ENCODE data around the gene CAPN9.
"Not testable (repeated sequence)": the region's sequence is repeated elsewhere in the genome, so short reads cannot be mapped to it uniquely, and the experiment has no call there.

CAPN9 gene

DNA sequence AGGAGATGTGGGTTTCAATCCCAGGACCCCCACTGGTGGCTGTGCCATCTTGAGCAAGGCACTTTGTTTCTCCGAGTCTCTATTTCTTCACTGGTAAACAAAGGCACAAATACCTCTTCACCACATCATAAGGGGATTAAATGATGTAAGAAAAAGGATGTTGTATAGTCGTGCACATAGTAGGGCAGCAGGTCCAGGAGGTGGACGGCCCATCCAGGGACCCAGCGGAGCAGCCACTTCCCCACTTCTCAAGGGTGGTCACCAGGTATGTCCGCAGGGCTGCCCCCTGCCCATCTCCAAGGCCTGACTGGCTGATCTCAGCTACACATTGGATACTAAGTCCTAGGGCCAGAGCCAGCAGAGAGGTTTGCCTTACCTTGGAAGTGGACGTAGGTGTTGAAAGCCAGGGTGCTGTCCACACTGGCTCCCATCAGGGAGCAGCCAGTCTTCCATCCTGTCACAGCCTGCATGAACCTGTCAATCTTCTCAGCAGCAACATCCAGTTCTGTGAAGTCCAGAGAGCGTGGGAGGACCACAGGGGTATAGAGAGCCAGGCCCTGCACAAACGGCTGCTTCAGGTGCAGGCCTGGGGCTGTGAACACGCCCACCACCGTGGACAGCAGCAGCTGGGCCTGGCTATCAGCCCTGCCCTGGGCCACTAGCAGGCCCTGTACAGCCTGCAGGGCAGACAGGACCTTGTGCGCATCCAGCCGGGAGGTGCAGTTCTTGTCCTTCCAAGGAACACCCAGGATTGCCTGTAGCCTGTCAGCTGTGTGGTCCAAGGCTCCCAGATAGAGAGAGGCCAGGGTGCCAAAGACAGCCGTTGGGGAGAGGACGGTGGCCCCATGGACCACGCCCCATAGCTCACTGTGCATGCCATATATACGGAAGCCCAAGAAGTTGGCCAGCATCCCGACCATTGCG lies 37.3 kb upstream of the CAPN9 start:
- DNase-seq (ENCODE audit: low spot score) = no peak

DNA sequence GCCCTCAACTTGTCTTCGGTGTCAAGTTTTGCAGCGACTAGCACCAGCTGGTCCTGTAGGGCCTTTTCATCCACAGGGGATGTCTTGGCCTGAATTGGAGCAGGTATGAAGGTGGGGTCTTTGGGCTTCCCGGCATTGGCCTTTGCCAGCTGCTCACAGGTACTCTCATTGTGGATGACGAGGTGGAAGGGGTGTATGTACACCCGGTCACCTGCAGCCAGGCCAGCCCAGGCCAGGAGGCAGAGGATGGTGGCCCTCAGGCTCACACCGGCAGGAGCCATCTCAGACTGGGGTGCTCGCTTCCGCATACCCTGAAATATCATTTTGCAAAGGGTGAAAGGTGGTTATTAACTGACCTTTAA lies 36.7 kb upstream of the CAPN9 start:
- DNase-seq (ENCODE audit: low spot score) = no peak

DNA sequence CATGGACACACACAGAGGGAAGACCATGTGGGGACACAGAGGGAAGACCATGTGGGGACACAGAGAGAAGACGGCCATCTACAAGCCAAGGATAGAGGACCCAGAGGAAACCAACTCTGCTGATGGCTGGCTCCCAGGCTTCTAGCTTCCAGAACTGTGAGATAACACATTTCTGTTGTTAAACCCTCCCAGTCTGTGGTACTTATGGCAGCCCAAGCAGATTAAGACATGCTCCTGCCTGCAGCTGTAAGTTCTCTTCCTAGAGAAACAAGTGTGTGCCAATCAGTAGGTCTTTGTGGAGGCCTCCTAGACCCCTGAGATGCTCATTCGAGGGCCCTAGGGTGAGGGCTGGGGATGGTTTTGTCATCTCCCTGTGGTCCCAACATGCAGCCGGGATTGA lies 35.9 kb upstream of the CAPN9 start:
- DNase-seq (ENCODE audit: low spot score) = no peak

DNA sequence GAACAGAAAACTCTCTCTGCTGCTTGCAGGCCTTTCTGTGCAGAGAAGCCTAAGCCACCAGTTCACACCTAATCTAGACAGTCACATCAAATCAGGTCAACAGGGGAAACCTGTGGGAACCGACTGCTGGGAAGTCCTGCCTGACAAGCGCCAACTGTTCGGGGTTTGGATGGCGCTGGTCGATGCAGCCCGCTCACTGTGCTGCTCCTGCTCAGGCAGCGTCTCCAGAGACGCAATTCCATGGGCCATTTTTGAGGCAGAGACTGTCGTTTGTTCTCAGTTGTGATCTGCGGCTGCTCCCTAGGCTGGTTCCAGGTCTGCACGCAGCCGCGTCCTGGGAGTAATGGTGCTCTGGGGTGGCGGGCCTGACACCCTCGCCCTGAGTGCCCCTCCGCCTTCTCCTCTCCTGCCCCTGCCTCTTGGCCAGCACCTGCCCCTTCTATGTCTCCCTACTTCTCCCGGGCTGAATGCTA lies 34.7 kb upstream of the CAPN9 start:
- no peak for DNase-seq (ENCODE audit: low spot score)

DNA sequence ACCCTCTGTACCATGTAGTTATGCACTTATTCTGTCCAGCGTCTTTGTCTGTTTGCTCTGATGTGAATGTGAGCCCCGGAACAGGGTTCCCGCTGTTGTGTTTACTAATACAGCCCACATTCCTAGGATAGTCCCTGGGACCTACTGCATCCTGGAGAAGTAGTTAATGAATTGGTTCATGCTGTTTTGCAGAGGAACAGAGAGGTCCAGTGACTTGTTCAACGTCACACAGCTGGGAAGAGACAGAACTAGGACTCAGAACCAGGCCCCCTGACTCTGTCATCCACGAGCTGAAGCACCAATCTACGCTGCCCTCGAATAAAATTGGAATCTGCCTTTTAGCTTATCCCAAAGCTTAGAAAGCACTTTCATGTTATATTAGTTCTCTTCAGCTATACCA lies 34.0 kb upstream of the CAPN9 start:
- no peak for DNase-seq (ENCODE audit: low spot score)

DNA sequence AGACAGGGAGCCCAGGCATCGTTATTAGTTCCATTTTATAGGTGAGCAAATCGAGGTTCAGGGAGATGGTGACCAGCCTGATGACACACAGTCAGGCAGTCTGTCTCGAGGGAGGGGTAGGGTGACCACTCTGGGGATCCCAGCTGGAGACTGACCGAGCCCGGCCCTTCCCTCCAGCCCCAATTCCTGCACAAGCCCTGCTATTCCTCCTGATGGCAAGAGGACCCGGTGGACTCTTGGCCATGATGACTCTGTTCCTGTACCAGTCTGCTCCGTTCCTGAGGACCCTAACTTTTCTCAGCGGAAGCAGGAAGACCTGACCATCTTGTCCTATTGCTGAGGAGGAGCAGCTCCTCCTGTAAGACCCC lies 33.7 kb upstream of the CAPN9 start:
- no peak for DNase-seq (ENCODE audit: low spot score)

DNA sequence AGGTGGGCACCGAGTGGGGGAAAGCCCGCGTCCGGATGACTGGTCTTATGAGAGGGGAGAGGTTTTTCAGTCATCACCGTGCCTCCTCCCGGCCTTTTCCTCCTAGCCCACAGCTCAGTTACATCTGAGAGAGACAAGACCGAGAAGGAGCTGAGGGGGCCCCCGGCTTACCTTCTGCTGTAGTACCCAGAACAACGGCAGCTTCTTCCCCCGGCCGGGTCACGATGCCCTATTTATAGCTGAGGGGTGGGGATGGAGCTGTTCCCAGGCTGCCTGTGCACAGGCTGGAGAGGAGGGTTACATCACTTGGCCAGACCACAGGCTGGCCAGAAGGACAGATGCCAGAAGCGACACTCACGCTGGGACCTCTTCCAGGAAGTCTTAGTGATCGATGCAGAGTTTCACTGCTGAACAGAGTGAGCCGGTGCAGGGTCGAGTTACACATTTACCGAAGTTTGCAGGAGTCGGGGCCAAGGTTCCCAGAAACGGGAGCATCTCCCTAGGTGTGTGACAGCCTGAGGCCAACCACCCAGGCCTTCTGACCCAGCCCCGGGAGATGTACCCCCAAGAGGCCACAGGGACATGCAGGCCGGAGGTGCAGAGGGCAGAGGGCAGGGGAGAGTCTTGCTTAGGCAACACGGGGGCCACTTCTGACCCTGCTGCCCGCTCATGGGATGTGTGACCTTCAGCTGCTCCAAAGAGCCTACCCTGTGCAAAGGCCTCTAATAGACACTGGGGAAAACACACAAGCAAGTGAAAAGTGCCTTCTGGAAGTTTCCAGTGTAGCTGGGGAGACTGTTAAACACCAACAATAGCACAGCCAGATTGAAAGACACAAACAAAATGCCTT lies 33.0 kb upstream of the CAPN9 start, which contains the start of gene AGT:
Gene AGT, minus strand, starts transcription at position 208 of the 850 bp plus-strand sequence. CDS start 3,299 bp downstream, outside the sequence.
- DNase-seq (ENCODE audit: low spot score) = no peak

DNA sequence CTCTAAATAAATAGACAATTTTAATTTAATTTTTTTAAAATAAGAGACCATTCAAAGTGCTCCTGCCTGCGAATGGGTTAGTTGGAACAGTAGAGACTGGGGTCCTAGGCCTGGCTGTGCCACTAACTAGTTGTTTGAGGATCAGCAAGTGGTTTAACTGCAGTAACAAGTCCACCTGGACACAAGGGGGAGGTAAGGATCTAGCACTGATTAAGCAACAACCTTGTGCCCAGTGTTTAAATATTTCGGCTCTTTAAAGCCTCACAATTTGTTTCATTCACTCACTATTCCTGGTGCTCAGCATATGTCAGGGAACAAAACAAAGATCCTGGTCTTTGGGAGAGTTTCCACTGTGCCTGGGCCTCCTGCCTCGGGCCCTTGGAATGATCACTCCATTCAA lies 31.7 kb upstream of the CAPN9 start:
- no peak for DNase-seq (ENCODE audit: low spot score)

DNA sequence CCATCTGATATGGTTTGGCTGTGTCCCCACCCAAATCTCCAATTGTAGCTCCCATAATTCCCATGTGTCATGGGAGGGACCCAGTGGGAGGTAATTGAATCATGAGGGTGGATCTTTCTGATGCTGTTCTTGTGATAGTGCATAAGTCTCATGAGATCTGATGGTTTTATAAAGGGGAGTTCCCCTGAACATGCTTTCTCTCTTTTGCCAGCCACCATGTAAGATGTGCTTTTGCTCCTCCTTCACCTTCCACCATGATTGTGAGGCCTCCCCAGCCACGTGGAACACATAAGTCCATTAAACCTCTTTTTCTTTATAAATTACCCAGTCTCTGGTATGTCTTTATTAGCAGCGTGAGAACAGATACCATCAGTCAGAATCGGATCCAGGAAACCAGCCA lies 30.7 kb upstream of the CAPN9 start:
- DNase-seq (ENCODE audit: low spot score) = not testable (repeated sequence)

DNA sequence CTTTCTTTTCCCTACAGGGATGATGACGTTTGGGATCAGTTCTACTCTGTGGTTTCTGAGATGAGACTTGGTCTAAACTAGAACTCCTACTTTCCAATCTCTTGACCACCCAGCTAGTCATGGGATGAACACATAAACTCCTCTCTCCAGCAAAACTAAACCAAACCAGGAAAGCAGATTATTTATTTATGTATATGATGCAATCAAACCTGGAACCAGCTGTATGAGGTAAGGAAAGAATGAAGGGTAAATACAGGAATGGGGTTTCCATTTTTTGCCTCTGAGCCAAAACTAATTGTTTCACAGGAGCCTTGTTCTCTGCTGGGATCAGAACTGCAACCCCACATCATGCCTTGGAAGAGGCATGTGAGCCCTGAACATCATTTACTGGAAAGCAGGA lies 29.9 kb upstream of the CAPN9 start:
- no peak for DNase-seq (ENCODE audit: low spot score)

DNA sequence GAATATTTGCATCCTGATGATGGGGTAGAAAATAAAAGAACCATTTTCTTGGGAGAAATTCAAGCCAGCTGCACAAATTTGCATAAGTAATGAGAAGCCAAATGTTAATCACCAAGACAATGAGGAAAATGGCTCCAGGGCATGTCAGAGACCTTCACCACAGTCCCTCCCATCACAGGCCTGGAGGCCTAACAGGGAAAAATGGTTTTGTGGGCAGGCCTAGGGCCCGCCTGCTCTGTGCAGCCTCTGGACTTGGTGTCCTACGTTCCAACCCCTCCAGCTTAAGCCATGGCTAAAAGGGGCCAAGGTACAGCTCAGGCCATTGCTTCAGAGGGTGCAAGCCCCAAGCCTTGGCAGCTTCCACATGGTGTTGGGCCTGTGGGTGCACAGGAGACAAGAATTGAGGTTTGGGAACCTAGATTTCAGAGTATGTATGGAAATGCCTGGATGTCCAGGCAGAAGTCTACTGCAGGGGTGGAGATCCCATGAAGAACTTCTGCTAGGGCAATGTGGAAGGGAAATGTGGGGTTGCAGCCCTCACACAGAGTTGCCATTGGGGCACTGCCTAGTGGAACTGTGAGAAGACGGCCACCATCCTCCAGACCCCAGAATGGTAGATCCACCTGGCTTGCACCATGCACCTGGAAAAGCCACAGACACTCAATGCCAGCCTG lies 25.2 kb upstream of the CAPN9 start:
- DNase-seq (ENCODE audit: low spot score) = not testable (repeated sequence)

DNA sequence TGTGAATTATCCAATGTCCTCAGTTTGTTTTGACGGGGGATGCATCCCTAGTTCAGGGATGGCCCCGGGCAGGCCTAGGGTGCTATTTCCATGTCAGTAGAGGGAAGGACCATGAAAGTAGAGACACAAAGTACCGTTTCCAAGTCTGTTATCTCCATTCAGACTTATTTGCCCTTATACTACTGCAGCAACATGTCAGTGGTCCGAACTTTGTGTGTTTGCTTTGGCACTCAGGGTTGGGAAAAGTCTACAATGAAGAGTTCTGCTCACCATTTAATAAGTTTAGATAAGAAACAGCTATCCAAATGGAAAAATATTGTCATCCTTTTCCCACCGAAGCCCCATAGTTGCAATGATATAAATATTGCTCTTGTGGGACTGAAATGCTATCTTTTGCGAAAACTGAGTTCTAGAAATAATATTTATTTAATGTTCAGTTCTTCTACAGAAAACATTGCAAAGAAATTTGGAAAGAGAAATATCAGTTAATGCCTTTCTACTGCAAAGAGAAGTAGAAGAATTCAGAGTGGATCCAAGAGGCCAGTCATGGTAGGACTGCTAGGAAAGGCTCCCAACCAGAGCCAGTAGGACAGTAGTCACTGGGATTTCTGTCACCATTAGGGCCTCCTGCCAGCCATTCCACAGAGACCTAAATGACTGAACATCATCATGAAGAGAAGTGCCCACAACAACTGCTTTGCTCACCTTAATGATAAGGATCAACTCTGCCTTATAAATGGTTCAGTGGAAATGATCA lies 21.8 kb upstream of the CAPN9 start:
- DNase-seq (ENCODE audit: low spot score) = no peak

DNA sequence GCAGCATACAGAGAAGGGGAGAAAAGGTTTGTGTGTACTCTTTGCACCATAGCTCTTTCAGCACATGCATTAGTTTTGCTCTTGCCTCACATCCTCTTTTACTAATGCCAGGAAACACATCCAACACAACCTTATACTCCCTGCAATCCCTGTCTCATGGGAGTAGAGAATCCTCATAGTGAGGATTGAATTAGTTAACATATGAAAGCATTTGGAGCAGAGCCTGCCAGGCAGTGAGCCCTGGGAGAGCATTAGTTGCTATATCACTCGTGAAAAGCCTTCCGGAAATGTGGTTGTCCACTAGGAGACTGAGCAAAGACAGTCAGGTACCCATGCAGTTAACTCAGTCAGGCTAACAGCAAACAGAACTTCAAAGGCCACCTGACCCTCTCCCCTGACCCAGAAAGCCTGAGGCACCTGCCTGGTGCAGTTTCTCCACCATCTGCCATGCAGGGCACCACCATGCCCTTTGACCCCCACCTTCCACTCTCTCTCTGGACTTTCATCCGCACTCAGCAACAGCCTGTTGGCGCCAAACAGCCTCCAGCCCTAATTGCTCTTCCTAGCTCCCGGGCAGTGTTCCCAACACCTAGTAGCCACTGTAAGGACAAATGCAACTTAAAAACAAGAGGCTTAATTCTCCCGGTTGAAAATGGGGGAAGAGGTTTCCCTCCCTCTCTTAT lies 18.3 kb upstream of the CAPN9 start:
- DNase-seq (ENCODE audit: low spot score) = no peak

DNA sequence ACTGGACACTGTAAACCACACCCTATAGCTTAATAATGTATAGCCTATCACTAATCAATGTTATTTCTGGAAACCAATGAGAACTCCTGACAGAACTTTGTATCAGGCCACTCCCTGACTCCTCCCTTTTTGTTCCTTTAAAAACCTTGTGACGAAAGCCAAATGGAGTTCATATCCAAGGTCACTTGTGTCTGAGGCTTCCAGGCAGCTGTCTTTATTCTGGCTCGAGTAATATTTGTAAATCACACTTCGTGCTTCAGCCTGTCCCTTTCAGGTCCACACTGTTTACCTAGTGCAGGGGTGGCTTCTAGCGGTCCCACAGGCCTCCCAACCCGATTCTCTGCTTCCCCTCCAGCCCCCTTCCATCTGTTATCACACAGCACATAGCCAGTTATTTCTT lies 16.2 kb upstream of the CAPN9 start:
- no peak for DNase-seq (ENCODE audit: low spot score)

DNA sequence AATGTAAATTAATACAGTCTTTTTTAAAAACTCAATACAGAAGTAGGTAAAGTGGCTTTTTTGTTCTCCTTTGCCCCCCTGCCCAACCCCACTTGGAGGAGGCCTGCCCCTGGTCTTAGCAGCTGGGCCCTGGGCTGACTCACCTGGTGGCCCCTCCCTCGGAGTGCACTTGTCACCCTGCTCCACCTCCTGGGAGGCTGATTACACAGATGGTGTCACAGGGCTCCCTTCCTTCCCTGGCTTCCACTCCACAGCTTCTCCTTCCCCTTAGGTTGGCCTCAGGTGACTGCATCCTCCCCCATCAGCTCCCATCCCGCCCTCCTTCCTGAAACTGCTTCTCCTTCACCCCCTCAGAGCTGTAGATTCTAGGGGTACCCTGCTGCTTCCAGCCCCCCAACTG lies 11.7 kb upstream of the CAPN9 start:
- no peak for DNase-seq (ENCODE audit: low spot score)

DNA sequence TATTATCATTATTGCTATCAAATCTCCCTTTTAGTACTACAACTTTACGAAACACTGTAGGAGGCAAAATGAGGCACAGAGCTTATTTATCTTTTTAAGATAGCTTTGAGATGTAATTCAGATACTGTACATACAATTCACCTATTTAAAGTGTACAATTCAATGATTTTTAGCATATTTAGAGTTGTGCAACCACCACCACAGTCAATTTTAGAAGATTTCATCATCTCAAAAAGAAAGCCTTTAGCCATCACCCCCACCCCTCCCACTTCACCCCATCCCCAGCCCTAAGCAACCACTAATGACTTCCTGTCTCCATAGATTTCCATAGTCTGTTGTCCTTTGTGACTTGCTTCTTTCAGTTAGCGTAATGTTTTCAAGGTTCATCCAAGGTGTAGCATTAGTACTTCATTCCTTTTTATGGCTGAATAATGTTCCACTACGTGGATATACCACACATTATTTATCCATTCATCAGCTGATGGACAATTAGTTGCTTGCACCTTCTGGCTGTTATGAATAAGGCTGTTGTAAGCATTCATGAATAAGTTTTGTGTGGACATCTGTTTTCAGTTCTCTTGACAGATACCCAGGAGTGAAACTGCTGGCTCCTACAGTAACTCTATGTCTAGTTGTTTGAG lies 9.4 kb upstream of the CAPN9 start:
- no peak for DNase-seq (ENCODE audit: low spot score)

DNA sequence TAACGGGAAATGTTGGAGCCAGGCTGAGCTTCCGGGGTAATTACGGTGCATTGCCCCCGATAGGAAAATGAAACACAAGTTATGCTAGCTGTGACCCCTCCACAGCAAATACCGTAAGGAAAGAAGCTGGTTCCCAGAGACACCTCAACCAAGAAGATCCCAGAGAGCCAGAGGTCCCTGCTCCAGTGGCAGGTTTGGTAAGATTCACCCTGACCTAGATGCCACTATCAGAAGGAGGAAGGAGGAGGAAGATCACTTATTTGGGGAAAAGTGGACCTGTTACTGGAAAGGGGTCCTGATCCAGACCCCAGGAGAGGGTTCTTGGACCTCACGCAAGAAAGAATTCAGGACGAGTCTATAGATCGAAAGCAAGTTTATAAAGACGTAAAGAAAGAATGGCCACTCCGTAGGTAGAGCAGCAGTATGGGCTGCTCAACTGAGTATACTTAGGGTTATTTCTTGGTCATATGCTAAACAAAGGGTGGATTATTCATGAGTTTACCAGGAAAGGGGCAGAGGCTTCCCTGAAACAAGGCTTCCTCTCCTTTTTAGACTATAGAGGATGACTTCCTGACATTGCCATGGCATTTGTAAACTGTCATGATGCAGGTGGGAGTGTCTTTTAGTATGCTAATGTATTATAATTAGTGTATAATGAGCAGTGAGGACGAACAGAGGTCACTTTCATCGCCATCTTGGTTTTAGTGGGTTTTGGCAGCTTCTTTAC lies 7.5 kb upstream of the CAPN9 start:
- DNase-seq (ENCODE audit: low spot score) = no peak

DNA sequence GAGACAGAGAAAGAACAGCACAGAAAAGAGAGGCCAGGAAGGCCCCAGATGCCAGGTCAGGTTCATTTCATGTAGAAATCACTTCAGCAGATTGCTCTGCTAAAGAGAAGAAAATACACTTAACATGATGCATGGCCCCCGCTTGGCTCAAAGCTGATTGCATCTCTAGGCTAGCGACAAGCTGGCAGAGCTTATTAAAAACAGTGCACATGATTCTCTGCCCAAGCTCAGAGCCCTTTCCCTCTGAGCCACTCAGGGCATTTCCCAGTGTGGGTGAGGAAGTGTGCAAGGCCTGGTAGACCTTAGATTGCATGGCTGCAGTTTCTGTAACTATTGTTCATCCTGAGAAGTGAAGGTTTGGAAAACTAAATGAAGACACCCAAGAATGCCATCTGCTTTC lies 3.3 kb upstream of the CAPN9 start:
- no peak for DNase-seq (ENCODE audit: low spot score)

DNA sequence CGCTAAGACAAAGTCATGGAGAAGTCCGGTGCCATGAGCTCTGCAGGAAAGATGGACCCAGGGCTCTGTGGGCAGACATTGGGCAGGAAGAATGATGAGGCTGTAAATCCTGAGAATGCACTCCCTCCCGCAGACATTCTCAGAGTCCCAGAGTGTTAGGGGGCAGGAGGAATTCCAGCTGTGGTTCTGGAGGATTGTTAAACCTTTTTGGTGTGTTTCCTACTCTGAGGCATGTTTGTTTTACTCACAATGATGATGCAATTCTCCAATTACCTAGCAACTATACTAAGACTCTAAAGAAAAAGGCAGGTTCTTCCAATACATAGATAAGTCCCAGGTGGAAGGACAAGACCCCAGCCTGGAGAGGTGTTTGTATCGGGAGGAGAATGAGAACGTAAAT lies 2.8 kb upstream of the CAPN9 start:
- DNase-seq (ENCODE audit: low spot score) = no peak

DNA sequence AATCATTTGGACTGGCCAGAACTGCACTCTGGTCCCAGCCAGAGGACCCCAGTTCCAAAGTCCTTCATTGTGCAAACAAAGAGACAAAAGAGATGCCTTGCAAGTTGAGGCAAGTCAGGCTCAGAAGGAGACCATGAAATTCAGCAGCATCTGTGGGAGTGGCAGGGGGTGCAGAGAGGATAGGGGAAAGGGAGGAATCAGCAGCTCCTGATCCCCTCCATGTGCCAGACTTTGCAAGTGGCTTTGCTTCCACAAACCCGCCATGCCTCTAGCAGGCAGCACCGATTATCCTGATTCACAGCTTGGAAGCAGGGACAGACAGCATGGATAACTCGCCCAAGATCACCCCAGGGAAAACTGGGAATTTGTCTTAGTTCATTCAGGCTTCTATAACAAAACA lies 2.1 kb upstream of the CAPN9 start:
- no peak for DNase-seq (ENCODE audit: low spot score)
